Rectal smooth muscle tissue (tissue), 1 donor: ENCODE measurements around the gene IFNAR1.
A peak's percentile ranks its signal among the peaks of the same experiment; 100 is the strongest.
"Not testable (repeated sequence)": the region's sequence is repeated elsewhere in the genome, so short reads cannot be mapped to it uniquely, and the experiment has no call there.

Experiments used
- H3K27ac ChIP-seq: one replicate; pipeline ENCODE4 v1.7.0; 2013; ENCODE audit warnings: low read depth, low read length, inconsistent platforms
- H3K27me3 ChIP-seq: one replicate; pipeline ENCODE4 v1.7.0; 2013; ENCODE audit warnings: low read length; ENCODE audit not compliant: control insufficient read depth, insufficient read depth
- H3K36me3 ChIP-seq: one replicate; pipeline ENCODE4 v1.7.0; 2013; ENCODE audit warnings: low read length; ENCODE audit not compliant: control insufficient read depth, insufficient read depth
- H3K4me1 ChIP-seq: one replicate; pipeline ENCODE4 v1.7.0; 2013; ENCODE audit warnings: low read length; ENCODE audit not compliant: control insufficient read depth, insufficient read depth
- H3K4me3 ChIP-seq: one replicate; pipeline ENCODE4 v1.7.0; 2013; ENCODE audit warnings: low read length
- H3K9ac ChIP-seq: one replicate; pipeline ENCODE4 v1.7.0; 2013; ENCODE audit warnings: low read length

IFNAR1 gene

DNA sequence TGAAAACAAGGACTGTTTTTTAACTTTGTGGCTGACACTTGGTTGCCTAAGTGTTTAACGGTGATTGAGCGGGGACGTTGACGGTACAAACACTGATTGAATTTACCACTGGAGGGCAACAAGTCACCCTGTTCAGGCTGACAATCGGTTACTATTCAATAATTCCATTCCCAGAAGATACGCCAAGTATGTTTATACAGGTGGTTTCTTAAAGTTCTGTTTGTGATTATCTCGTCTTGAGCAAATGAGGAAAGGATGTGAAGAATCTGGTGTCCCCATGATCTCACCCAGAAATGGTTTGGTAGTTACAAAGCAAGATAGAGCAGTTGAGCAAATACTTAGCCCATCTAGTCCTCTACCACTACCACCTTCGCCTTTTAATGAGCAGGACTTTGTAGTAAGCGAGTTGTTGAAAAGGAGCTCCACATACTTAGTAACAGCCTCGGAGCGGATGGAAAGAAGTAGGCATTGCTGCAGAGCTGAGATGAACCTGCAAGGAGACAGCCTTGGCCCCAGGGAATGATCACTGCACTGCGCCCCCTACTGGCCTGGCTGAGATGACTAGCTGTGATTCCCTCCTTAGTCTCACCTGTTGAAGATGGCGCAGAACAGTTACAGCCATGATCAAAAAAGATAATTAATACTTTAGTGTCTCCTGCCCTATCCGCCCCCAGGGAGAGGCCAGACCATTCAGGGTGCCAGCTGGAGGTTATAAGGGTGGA is 36.3 kb downstream of the IFNAR1 start:
- no peak overlapping the region for H3K27ac ChIP-seq
- peaks cover 5% of the 10 kb centered on the region for H3K36me3 ChIP-seq
- no peaks in the 10 kb centered on the region for H3K27me3 ChIP-seq
- H3K9ac ChIP-seq = no peak overlapping the region
- peak overlapping the region; percentile 45 for H3K4me3 ChIP-seq
- H3K4me1 ChIP-seq = peaks cover 4% of the 10 kb centered on the region

DNA sequence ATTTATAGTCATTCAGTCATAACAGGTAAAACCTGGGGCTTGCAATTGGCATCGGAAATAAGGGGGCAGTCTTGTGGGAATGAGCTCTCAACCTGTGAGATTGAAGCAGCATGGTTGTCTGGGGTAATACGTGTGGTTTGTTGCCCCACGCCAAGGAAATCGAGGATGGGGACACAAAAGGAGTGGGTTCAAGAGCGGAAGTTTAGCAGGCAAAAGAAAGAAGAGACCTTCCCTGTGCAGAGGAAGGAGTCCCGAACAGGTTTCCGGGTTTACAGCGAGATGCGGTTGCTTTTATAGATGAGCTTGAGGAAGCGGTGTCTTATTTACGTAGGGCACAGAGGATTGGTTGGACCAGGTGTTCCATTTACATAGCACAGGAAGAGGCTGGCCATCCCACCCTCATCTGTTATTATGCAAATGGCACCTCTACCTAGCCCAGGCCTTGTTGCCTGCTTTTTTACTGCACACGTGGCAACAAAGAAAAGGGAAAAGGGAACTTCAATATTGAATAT is 37.3 kb downstream of the IFNAR1 start:
- H3K4me1 ChIP-seq = peaks cover 4% of the 10 kb centered on the region
- no peaks in the 10 kb centered on the region for H3K27me3 ChIP-seq
- peak overlapping the region; percentile 45 for H3K4me3 ChIP-seq
- H3K27ac ChIP-seq = no peak overlapping the region
- no peak overlapping the region for H3K9ac ChIP-seq
- peaks cover 2% of the 10 kb centered on the region for H3K36me3 ChIP-seq

DNA sequence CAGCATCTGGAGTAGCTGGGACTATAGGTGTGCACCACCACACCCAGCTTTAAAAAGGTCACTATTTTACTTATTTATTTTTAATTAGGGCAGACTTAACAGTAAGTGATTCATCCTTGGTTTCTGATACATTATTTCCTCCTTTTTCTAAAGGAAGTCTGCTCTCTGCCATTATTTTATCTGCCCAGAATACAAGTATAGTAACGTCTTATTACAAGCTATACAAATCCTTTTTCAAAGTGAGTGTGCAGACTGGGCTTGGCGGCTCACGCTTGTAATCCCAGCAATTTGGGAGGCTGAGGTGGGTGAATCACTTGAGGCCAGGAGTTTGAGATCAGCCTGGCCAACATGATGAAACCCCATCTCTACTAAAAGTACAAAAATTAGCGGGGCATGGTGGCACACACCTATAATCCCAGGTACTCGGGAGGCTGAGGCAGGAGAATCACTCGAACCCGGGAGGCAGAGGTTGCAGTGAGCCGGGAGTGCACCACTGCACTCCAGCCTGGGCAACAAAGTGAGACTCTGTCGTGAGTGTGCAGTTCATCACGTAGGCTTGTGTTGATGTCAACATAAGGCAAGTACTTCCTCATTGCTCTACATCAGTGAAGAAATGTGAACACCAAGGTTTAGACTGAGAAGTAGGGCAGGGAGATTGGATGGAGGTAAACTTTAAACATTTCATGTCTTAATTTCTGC is 39.3 kb downstream of the IFNAR1 start:
- not testable (repeated sequence) for H3K4me3 ChIP-seq, H3K4me1 ChIP-seq, H3K27me3 ChIP-seq, H3K36me3 ChIP-seq, H3K27ac ChIP-seq, H3K9ac ChIP-seq

DNA sequence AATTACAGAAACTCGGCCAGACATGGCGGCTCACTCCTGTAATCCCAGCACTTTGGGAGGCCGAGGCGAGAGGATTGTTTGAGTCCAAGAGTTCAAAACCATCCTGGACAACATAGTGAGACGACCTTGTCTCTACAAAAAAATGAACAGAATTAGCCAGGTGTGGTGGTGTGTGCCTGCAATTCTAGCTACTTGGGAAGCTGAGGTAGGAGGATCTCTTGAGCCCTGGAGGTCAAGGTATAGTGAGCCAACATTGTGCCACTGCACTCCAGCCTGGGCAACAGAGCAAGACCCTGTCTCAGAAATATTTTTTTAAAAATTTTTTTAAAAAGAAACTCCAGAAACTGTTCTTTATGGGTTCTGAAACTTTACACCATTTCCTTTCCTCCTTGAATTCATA is 40.1 kb downstream of the IFNAR1 start:
- Histone ChIP-seq H3K27me3 (no peaks in the 10 kb centered on the region), H3K36me3 (no peaks in the 10 kb centered on the region), H3K4me1 (peaks cover 4% of the 10 kb centered on the region), H3K27ac (no peak overlapping the region), H3K9ac (no peak overlapping the region), H3K4me3 (no peak overlapping the region)

DNA sequence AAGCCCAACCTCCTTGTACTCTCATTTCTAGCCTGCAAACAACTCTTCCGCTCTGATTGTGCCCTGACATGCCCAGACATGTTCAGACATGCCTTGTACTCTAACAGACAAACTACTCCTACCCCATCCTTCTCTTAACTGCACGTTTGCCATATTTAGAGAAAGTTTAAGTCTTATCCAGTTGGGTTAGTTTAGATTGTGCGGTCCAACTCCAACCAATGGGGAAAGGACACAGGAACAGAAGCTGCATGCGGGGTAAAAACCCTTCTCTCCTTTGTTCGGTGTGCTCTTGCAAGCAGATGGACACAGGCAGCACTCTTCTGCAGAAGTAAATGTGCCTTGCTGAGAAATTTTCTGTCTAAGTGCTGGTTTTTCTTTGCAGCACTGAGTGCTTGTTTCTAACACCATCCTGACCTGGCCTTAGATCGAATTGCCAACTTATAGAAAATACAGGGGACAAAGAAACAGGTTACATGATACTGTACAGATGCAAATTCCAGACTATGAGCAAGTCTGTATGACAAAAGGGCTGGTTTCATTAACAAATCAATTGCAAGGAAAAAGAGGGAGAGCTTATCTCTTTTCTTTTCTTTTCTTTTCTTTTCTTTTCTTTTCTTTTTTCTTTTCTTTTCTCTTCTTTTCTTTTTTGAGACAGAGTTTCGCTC is 42.7 kb downstream of the IFNAR1 start:
- Histone ChIP-seq H3K4me1 (no peaks in the 10 kb centered on the region), H3K36me3 (no peaks in the 10 kb centered on the region), H3K4me3 (no peak overlapping the region), H3K27me3 (no peaks in the 10 kb centered on the region), H3K27ac (no peak overlapping the region), H3K9ac (no peak overlapping the region)

DNA sequence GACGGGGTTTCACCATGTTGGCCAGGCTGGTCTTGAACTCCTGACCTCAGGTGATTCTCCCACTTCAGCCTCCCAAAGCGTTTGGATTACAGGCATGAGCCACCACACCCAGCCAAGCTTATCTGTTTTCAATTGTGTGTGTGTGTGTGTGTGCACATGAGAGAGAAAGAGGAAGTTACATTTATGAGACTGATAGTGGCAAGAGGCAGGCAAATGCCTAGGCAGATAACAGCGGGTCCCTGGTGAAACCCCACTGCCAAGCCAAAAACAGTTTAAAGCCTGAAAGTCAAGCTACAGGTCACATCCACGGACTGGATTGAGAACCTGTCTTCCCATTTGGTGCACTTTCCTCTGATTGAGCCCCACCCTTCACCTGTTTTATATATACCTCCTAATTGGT is 43.4 kb downstream of the IFNAR1 start:
- Histone ChIP-seq H3K4me1 (no peaks in the 10 kb centered on the region), H3K4me3 (no peak overlapping the region), H3K27ac (no peak overlapping the region), H3K27me3 (no peaks in the 10 kb centered on the region), H3K36me3 (no peaks in the 10 kb centered on the region), H3K9ac (no peak overlapping the region)

DNA sequence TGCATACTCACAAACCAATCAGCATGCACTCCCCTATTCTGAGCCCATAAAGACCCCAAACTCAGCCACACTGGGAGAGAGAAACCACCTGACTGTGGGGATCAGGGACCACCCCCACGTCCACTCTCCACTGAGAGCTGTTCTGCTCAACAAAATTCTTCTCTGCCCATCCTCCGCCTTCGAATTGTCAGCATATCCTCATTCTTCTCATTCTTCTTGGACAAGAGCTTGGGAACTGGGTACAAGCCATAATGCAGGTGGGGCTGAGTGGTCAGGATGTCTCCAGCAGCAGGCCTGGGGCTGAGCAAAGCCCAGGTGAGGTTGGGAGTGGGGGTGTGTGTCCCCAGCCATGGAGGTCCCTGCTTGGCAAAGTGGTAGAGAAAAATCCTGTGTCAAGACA is 43.8 kb downstream of the IFNAR1 start:
- Histone ChIP-seq H3K4me3 (no peak overlapping the region), H3K9ac (no peak overlapping the region), H3K36me3 (no peaks in the 10 kb centered on the region), H3K4me1 (no peaks in the 10 kb centered on the region), H3K27ac (no peak overlapping the region), H3K27me3 (no peaks in the 10 kb centered on the region)

DNA sequence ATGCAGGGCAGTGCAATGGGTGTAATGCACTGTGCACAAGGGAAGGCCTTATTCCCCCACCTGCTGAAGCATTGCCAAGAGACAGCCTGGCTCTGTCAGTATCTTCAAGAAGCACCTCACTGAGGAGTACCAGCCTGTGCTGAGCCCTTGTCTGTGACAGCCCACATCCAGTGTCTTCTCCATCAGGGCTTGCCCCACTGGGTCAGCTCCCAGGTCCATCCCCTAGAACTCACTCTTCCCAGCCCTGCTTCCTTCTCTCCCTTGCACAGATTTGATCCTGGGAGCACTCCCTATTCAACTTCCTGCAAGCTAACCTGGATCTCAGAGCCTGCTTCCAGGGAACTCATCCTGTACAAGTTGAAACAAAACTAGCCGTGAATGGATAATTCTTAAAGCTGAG is 44.8 kb downstream of the IFNAR1 start:
- Histone ChIP-seq H3K9ac (no peak overlapping the region), H3K4me1 (no peaks in the 10 kb centered on the region), H3K27ac (no peak overlapping the region), H3K27me3 (no peaks in the 10 kb centered on the region), H3K36me3 (no peaks in the 10 kb centered on the region), H3K4me3 (no peak overlapping the region)

DNA sequence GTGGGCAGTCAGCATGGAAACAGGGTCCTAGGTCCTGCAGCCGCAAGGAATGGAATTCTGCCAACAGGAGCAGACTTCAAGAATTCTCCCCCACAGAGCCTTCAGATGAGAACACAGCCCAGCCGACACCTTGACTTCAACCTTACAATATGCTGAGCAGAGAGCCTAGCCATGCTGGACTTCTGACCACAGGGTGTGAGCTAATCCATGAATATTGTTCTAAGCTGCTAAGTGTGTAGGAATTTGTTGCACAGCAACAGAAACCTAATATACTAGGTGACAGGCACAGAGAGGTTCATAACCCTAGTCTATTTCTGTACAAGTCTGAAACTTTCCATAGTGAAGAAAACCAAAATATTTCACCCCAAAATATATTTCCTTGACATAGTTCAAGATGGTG is 45.5 kb downstream of the IFNAR1 start:
- no peaks in the 10 kb centered on the region for H3K4me1 ChIP-seq
- no peak overlapping the region for H3K4me3 ChIP-seq
- H3K27me3 ChIP-seq = no peaks in the 10 kb centered on the region
- no peaks in the 10 kb centered on the region for H3K36me3 ChIP-seq
- H3K9ac ChIP-seq = no peak overlapping the region
- H3K27ac ChIP-seq = no peak overlapping the region

DNA sequence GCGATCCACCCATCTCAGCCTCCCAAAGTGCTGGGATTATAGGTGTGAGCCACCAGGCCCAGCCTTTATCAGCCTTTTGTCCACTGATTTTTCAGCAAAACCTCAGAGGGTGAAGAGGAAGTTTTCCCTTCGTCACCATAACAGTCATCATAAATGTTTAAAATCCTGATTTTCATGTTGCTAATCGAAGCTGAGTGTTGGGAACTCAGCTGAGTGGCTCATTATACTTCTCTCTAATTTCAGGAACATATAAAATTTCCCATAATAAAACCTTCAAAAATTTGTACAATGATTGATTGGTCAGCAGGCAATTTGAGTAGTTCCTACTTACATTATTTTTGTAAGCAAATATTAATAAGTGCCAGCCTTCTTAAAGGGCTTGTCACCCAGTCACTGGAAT is 46.6 kb downstream of the IFNAR1 start:
- Histone ChIP-seq H3K27ac (no peak overlapping the region), H3K4me1 (no peaks in the 10 kb centered on the region), H3K4me3 (no peak overlapping the region), H3K27me3 (no peaks in the 10 kb centered on the region), H3K36me3 (no peaks in the 10 kb centered on the region), H3K9ac (no peak overlapping the region)

DNA sequence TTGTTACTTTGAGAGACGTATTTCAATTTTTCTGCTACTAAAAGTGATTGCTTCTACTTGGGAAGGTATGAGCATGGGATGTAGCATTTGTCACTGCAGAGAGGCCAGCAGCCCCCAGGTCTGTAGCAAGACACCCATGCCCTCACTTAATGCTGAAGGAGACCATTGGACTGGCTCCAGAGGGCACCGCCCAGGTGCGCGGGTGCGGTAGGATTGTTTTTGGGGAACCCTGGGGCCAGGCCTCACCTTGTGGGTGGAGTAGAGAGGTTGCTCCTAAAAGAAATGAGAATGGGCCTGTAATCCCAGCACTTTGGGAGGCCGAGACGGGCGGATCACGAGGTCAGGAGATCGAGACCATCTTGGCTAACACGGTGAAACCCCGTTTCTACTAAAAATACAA is 47.8 kb downstream of the IFNAR1 start:
- Histone ChIP-seq H3K36me3 (no peaks in the 10 kb centered on the region), H3K9ac (no peak overlapping the region), H3K4me1 (no peaks in the 10 kb centered on the region), H3K4me3 (no peak overlapping the region), H3K27me3 (no peaks in the 10 kb centered on the region), H3K27ac (no peak overlapping the region)

DNA sequence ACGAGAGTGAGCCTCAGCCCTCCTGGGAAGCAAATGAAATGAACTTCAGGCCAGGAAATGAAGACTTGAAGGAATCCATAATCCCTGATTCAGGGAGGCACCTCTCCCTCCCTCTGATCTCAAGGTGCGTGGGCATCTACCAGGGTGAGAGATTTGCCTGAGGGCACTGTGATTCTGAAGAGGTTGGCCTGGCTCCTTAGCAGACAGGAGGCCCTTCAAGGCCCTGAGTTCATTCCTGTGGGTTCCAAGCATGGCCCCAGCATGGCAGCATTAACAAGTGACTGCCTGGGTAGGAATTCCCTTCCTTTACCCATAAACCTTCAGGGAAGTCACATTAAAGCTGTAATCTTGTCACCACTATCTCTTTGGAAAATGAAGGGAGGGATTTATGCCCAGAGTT is 48.7 kb downstream of the IFNAR1 start:
- H3K36me3 ChIP-seq = no peaks in the 10 kb centered on the region
- H3K27ac ChIP-seq = no peak overlapping the region
- no peaks in the 10 kb centered on the region for H3K27me3 ChIP-seq

More for the DNA sequence above, 48.7 kb downstream of the IFNAR1 start:
- H3K4me3 ChIP-seq = no peak overlapping the region
- no peak overlapping the region for H3K9ac ChIP-seq
- H3K4me1 ChIP-seq = no peaks in the 10 kb centered on the region
